ENCODE results near the gene SYT8. TPM values are rescaled to one million over a fixed set of nuclear protein-coding genes. Genes with fewer than 3 reads are reported as not detected.

SYT8 gene
- total and polyA plus RNA-seq, 2 of the 8 experiments (the other 6 are each of a cell fraction or from before 2014, with no cell fraction given) = not detected

DNA sequence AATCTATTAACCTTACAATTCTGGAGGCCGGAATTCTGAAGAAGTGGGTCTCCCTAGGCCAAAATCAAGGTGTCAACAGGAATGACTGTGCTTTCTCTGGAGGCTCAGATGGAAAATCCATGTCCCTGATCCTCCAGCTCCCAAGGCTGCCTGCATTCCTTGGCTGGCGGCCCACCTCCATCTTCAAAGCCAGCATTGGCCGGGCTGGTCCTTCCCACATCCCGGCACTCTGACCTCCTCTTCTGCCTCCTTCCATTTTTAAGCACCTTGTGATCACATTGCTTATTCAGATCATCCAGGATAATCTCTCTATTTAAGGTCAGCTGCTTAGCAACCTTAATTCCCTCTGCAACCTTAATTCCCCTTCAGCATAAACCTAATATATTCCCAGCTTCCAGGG lies 48.3 kb upstream of the SYT8 start (continued):
- TF ChIP-seq ATF2 (IDR thresholded peaks at IDR 0.05; ENCODE audit: low read length) = no peak
- no peak for TF ChIP-seq NRF1 (IDR thresholded peaks at IDR 0.05; ENCODE audit: low read depth, low read length)
- no peak for TF ChIP-seq SRF (IDR thresholded peaks at IDR 0.05; ENCODE audit: low read depth, low read length)
- no peak for TF ChIP-seq RFX5 (IDR thresholded peaks at IDR 0.05; ENCODE audit: borderline replicate concordance, low read depth, low read length)
- no peak for TF ChIP-seq CHD7 (IDR thresholded peaks at IDR 0.05; ENCODE audit: insufficient replicate concordance, low read length)
- TF ChIP-seq TEAD4 (IDR thresholded peaks at IDR 0.05; ENCODE audit: low read depth, low read length) = no peak
